Lung (tissue), 13 donors: Measurements from ENCODE around the gene ZNF280C. TPM values are rescaled to one million over a fixed set of nuclear protein-coding genes. Genes with fewer than 3 reads are reported as not detected.

Experiments used
- ATAC-seq: fragments of 200-7000 bp; cut with Tn5 transposase; one replicate; pipeline ENCODE4 v1.9.1; 2020; ENCODE audit warnings: moderate number of reproducible peaks; ENCODE audit not compliant: insufficient read depth, low FRiP score
- DNase-seq, 3 donors: peaks; one replicate each; pipeline ENCODE4 v3.0.0-alpha.2; 2013 to 2017
- H3K27ac ChIP-seq, 2 donors: one replicate each; pipeline ENCODE4 v1.5.1; 2013; ENCODE audit warnings: mild to moderate bottlenecking in 2 of 2, moderate library complexity in 2 of 2, control low read depth in 1 of 2, inconsistent platforms in 1 of 2, low read depth in 1 of 2, low read length in 1 of 2
- H3K27me3 ChIP-seq, 3 donors: one replicate each; pipeline ENCODE4 v1.5.1; 2013; ENCODE audit warnings: low read length in 2 of 3; ENCODE audit not compliant: control insufficient read depth in 3 of 3, insufficient read depth in 3 of 3
- H3K36me3 ChIP-seq, 4 donors: one replicate each; pipeline ENCODE4 v1.5.1; 2013; ENCODE audit warnings: low read length in 4 of 4, mild to moderate bottlenecking in 1 of 4, moderate library complexity in 1 of 4; ENCODE audit not compliant: control insufficient read depth in 4 of 4, insufficient read depth in 4 of 4
- H3K4me1 ChIP-seq, 5 donors: one replicate each; pipeline ENCODE4 v1.5.1; 2013; ENCODE audit warnings: low read length in 5 of 5, mild to moderate bottlenecking in 2 of 5, moderate library complexity in 1 of 5; ENCODE audit not compliant: control insufficient read depth in 5 of 5, insufficient read depth in 5 of 5
- H3K4me3 ChIP-seq: one replicate; pipeline ENCODE4 v1.5.1; 2013; ENCODE audit warnings: mild to moderate bottlenecking, control low read depth, moderate library complexity
- H3K9ac ChIP-seq, 2 donors: one replicate each; pipeline ENCODE4 v1.5.1; 2013; ENCODE audit warnings: low read length in 2 of 2, control low read depth in 1 of 2; ENCODE audit not compliant: insufficient read depth in 1 of 2
- H3K9me3 ChIP-seq, 4 donors: one replicate each; pipeline ENCODE4 v1.5.1; 2013; ENCODE audit warnings: low read length in 3 of 4, mild to moderate bottlenecking in 1 of 4, moderate library complexity in 1 of 4; ENCODE audit not compliant: control insufficient read depth in 4 of 4, insufficient read depth in 3 of 4
- WGBS, 2 donors: extraction: QIAGEN DNeasy Blood & Tissue Kit; methylation state at CpG; one replicate each; pipeline ENCODE4 v1.1.7; 2013; 5-methylcytosine and 5-hydroxymethylcytosine counted together
- polyA plus RNA-seq, 2 donors: library from polyadenylated mRNA; stranded (reverse); fragments of 200-250 nt; gene quantifications; one replicate each; pipeline ENCODE4 v1.2.1, GENCODE V29; 2013
- small RNA-seq: library from RNA; depleted of rRNA; stranded (forward); fragments of <200 nt; gene quantifications from one replicate; pipeline ENCODE3, GENCODE V24; 2014; ENCODE audit warnings: low replicate concordance
- total RNA-seq, 2 donors: library from RNA; depleted of rRNA in 1 of 2; stranded (reverse); fragments of >200 nt in 1 of 2; gene quantifications; one replicate each; pipeline ENCODE4 v1.2.1, GENCODE V29; 2014 to 2021
- TF ChIP-seq, protein P1 (sequence below): IDR thresholded peaks from 2 replicates; pipeline ENCODE4 v1.5.1; 2012; ENCODE audit warnings: mild to moderate bottlenecking; ENCODE audit errors: control extremely low read depth, extremely low read depth
- donor health status: control.
- donor health status: control.
- donor health status: Bipolar disorder and iron deficiency.
- donor health status: healthy.
- donor health status: DM: yes; HTN: yes; CAD: no.

The ZNF280C gene
- total and polyA plus RNA-seq, 4 donors = 1.2 to 7.3 (median 2.5) TPM

DNA sequence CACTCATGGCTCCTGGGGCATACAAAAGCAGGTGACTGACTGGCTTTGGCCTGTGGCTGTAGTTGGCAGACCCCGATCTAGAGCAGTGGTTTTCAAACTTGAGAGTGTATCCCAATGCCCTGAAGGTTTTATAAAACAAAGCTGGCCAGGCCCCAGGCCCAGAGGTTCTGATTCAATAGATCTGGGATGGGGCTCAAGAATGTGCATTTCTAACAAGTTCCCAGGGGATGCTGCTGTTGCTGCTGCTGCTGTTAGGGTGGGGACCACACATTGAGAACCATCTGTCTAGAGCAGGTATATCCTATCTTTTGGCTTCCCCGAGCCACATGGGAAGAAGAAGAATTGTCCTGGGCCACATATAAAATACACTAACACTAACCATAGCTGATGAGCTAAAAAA lies 110.4 kb downstream of the ZNF280C start:
- Histone ChIP-seq H3K4me3 (no peak overlapping the region), H3K27ac (no peak overlapping the region), H3K36me3 (peaks cover 0 to 4% (median 0%) of the 10 kb centered on the region in 4 donors), H3K9ac (no peak overlapping the region), H3K9me3 (no peaks in the 10 kb centered on the region), H3K27me3 (no peaks in the 10 kb centered on the region), H3K4me1 (peaks cover 0 to 4% (median 0%) of the 10 kb centered on the region in 5 donors)
- WGBS, 2 donors = 83 to 94% methylated on average over 2 of the region's 2 CpGs
- no peak for DNase-seq
- no peak for ATAC-seq
- TF ChIP-seq, protein P1, sequence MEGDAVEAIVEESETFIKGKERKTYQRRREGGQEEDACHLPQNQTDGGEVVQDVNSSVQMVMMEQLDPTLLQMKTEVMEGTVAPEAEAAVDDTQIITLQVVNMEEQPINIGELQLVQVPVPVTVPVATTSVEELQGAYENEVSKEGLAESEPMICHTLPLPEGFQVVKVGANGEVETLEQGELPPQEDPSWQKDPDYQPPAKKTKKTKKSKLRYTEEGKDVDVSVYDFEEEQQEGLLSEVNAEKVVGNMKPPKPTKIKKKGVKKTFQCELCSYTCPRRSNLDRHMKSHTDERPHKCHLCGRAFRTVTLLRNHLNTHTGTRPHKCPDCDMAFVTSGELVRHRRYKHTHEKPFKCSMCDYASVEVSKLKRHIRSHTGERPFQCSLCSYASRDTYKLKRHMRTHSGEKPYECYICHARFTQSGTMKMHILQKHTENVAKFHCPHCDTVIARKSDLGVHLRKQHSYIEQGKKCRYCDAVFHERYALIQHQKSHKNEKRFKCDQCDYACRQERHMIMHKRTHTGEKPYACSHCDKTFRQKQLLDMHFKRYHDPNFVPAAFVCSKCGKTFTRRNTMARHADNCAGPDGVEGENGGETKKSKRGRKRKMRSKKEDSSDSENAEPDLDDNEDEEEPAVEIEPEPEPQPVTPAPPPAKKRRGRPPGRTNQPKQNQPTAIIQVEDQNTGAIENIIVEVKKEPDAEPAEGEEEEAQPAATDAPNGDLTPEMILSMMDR = no peak

DNA sequence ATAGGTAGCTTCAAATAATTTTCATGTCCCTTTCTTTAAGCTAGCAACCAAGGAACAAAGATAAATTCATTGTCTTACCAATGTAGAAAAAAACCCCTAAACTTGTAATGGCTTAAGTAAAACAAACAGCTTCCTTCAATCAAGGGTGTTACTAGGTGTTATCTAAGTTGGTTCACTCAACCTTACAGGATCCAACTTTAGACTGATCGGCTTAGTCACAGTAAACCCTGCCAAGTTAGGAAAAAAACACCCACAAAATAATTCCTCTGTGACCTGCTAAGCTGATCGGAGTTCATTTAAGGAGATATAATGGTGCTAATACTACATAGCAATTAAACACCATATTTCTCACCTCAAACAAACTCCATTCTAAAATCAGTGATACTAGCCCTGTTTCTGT lies 113.1 kb downstream of the ZNF280C start:
- Histone ChIP-seq H3K36me3 (peaks cover 0 to 4% (median under 1%) of the 10 kb centered on the region in 4 donors), H3K27me3 (no peaks in the 10 kb centered on the region), H3K9ac (no peak overlapping the region), H3K4me3 (no peak overlapping the region), H3K4me1 (peaks cover 0 to 4% (median 0%) of the 10 kb centered on the region in 5 donors), H3K27ac (no peak overlapping the region), H3K9me3 (no peaks in the 10 kb centered on the region)
- 79 to 97% methylated on average over 2 of the region's 2 CpGs for WGBS, 2 donors
- DNase-seq = no peak
- ATAC-seq = no peak
- TF ChIP-seq, protein P1 = no peak

Small RNAs within 50 kb of the gene (small RNA-seq; reads per million reads assigned to genes)
- not detected for gene RNU6-1130P

Other genes starting within 250 kb of the ZNF280C start
- gene ELF4, start 158.4 kb downstream of the ZNF280C start, total RNA-seq = 10 to 100 TPM; 12.6 to 20.2 TPM
- 10 to 100 TPM in 1 of 2 donors, 1 to 10 TPM in 1; 5.9 to 24.5 TPM for gene ELF4, start 158.4 kb downstream of the ZNF280C start, polyA plus RNA-seq
- gene AIFM1, start 103.1 kb downstream of the ZNF280C start, total RNA-seq = 10 to 100 TPM; 14.4 to 35.8 TPM
- 10 to 100 TPM; 27.8 to 34.6 TPM for gene AIFM1, start 103.1 kb downstream of the ZNF280C start, polyA plus RNA-seq
- 1 to 10 TPM in 1 of 2 donors, under 1 TPM in 1; 0.67 to 2.0 TPM for gene RAB33A, start 96.9 kb downstream of the ZNF280C start, total RNA-seq
- gene RAB33A, start 96.9 kb downstream of the ZNF280C start, polyA plus RNA-seq = 10 to 100 TPM in 1 of 2 donors, under 1 TPM in 1; 0.37 to 10.0 TPM
- 10 to 100 TPM; 14.4 to 25.5 TPM for gene SLC25A14, start 71.0 kb upstream of the ZNF280C start, total RNA-seq
- gene SLC25A14, start 71.0 kb upstream of the ZNF280C start, polyA plus RNA-seq = 10 to 100 TPM in 1 of 2 donors, 1 to 10 TPM in 1; 8.7 to 15.5 TPM
- not detected for gene GPR119, start 116.8 kb upstream of the ZNF280C start, total RNA-seq
- gene GPR119, start 116.8 kb upstream of the ZNF280C start, polyA plus RNA-seq = not detected
- gene RBMX2, start 133.1 kb upstream of the ZNF280C start, total RNA-seq = 10 to 100 TPM; 15.0 to 19.7 TPM
- 10 to 100 TPM; 12.1 to 18.3 TPM for gene RBMX2, start 133.1 kb upstream of the ZNF280C start, polyA plus RNA-seq